Umbilical cord (tissue), 2 donors: ENCODE measurements around the gene PTPRM. TPM values are rescaled to one million over a fixed set of nuclear protein-coding genes. Genes with fewer than 3 reads are reported as not detected.

Source experiments
- DNase-seq: peaks from one replicate; pipeline ENCODE4 v3.0.0-alpha.2; 2015; ENCODE audit warnings: low spot score
- total RNA-seq: library from RNA; depleted of rRNA; stranded (reverse); fragments of >200 nt; gene quantifications from one replicate; pipeline ENCODE4 v1.2.3, GENCODE V29; 2014; ENCODE audit warnings: low replicate concordance; ENCODE audit not compliant: insufficient read depth

The PTPRM gene
- total RNA-seq, 1 donor from 2014 or later: 49.1 TPM

DNA sequence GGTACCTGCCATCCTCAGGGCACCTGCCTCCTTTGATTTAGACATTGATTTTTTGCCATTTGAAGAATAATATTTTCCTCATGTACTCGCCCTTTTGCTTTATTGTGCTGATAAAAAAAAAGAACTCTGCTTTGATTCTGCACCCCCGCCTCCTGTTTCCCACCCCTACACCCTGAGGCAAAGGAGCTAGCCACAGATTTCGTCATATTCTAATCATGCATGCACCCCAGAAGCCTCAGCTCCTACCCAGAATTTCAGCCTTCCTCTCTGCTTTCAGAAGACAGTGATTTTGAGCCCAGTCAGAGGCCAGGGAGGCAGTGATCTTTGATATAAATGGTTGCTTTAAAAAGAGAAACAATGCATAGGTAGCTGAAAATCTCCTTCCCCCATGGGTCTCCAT, 329.0 kb downstream of the PTPRM start:
- DNase-seq: no peak

DNA sequence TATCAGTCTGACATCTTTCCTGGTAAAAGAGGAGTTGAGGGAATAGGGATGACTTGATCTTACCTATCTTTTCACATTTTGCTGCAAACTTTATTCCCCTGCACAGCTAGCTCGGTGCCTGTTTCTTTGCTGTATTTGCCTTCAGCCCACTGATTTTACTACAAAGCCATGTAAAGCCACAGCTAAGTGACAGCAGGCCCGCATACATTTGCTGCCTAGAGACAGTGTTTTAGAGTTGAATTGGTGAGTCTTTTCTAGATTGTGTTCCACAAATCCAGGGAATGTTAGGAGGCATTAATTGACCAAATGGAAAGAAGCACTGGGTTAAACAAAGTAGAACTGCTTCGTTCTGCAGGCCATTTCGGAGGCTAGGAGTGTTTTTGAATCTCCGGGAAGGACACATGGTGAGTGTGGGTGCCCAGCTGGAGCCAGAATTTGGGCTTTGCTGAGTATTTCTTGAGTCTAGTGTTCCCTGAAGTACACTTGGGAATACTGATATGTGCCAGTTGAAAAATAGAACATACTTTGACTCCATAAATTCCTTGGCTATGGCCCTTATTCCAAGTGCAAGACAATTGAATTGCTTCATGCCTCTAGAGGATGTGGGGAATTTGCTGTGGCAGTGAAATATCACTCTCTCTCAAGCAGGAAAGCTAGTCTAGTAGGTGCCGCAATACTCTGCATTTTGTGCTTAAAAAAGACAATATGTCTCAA, 329.8 kb downstream of the PTPRM start:
- no peak for DNase-seq

GRCh38 chr18:7898181-7898580, 331.1 kb downstream of the PTPRM start:
- DNase-seq: no peak

GRCh38 chr18:7899078-7899477, 332.0 kb downstream of the PTPRM start:
- DNase-seq: no peak

DNA sequence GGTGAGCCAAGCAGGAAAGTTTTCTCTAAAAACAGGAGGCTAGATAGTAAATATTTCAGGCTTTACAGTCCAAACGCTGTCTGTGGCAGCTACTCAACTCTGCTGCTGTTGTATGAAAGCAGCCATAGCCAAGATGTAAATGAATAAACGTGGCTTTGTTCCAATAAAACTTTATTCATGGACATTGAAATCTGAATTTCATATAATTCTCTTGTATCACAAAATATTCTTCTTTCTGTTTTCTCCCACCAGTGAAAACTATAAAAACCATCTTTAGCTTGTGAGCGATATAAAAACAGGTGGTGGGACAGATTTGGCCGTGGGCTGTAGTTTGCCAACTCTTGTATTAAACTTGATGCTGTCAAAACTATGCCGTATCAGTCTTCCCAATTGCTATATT, 333.0 kb downstream of the PTPRM start:
- DNase-seq: no peak

GRCh38 chr18:7901657-7902056, 334.5 kb downstream of the PTPRM start:
- no peak for DNase-seq

GRCh38 chr18:7902399-7902839, 335.3 kb downstream of the PTPRM start:
- peak; percentile 74 for DNase-seq

DNA sequence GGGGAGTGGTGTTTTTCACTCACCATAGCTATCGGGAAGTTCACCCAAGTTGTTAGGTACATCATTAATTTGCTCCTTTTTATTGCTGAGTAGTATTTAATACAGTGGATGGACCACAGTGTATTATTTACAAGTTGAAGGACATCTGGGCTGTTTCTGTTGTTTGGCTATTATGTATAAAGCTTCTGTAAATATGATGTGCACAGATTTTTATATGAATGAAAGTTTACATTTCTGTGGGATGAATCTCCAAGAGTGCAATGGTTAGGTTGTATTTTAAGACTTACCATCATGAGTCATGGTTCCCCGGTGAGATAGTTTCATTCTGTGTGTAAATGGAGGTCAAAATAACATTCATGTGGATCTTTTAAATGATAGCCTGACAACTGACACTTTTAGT, 337.4 kb downstream of the PTPRM start:
- DNase-seq: no peak

GRCh38 chr18:7908681-7909299, 341.7 kb downstream of the PTPRM start:
- DNase-seq: no peak

DNA sequence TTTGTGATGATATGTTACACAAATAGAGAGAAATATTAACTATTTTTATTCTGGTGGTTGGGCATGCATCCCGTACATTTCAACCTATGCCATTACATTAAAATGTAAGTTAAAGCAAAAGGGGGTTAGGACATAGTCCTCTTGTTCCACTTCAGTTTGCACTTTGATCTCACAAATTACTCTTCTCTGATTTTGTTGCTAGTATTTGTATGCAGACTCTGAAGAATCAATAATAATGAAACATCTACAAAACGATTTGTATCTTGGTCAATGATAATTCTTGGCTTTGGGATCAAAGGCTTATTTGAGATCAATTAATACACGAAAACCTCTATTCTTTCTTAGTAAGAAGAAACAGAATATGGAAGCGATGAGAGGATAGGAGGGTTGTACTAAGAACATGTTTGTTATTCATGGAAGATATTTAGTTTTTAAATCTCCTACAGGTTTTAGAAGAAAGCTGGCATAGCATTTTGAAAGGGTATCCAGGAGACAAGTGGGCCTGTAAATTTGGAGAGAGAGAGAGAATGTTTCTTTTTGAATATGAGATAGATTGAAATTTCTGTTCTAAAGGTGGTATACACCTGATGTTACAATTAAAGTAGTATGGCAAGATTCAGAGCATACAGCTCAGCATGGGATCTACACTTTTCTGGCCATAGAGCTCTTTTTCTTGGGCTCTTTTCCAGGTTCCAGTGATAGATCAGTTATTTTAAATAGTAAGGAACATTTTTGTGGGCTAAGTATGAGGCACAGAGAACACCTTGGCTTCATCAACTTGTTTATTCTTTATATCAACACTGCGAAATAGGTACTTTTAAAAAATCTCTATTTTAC, 347.9 kb downstream of the PTPRM start:
- no peak for DNase-seq

DNA sequence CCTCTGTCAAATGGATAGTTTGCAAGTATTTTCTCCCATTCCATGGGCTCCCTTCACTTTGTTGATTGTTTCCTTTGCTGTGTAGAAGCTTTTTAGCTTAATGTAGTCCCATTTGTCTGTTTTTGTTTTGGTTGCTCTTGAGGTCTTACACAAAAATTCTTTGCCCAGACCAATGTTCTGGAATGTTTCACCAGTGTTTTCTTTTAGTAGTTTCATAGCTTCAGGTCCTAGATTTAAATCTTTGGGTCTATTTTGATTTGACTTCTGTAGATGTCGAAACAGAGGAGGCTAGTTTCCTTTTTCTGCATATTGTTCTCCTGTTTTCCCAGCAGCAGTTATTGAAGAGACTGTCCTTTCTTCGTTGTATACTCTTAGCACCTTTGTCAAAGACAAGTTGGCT, 351.6 kb downstream of the PTPRM start:
- DNase-seq: no peak

DNA sequence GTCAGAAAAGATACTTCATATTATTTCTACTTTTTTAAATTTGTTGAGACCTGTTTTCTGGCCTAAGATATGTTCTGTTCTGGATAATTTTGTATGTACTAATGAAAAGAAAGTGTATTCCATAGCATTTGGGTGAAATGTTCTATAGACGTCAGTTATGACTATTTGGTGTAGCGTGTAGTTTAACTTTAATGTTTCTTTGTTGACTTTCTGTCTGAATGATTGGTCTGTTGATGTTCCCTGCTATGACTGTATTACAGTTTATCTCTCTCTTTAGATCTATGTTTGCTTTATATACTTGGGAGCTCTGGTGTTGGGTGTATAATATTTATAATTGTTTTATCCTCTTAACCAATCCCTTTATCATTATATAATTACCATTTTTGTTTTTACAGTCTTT, 352.4 kb downstream of the PTPRM start:
- DNase-seq: no peak

DNA sequence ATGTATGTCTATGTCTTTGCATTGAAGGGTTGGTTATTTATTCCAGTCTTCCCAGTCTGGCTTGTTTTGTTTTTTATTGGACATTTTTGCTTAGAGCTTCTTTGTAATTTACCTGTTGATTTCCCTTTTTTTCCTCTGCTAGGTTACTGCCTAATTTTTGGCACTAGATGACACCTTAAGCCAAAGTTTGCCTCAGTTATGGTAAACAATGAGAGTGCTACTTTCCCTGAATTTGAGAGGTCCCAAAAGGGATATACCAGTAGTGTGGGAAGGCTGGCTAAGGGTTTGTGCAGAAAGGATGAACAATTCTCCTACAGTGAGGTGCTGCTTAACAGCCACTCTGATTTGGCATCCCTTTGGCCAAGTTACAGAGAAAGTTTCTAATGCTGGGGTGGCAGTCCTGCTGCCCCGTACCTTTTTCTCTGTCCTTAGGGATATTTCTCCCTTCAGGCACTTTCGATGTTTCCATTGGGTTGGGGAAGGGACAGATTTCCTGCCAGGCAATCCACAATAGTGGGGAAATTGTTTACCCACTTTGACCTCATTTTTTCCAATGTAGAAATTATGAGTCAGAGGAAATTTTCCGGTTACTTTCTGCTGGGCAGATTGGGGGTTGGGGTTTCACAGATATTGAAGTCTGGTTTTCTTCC, 354.9 kb downstream of the PTPRM start:
- peak; percentile 5 for DNase-seq

DNA sequence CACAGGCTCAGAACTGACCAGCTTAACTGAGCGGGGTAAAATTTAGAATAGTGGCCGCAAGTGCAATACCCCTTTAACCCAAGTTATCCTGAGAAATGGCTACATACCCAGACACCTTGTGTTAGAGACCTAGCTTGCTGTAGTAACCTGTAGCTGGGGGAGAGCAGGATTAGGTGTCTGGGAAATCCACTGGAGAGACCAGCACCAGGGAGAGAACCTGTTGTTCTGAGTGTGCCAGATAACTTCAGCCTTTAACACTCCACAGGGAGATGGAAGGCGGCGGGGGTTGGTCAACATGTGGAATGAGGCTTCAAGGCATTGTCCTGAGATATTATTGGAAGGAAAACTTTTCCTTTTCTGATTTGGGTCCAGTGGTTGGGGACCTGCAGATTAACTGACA, 356.0 kb downstream of the PTPRM start:
- no peak for DNase-seq

DNA sequence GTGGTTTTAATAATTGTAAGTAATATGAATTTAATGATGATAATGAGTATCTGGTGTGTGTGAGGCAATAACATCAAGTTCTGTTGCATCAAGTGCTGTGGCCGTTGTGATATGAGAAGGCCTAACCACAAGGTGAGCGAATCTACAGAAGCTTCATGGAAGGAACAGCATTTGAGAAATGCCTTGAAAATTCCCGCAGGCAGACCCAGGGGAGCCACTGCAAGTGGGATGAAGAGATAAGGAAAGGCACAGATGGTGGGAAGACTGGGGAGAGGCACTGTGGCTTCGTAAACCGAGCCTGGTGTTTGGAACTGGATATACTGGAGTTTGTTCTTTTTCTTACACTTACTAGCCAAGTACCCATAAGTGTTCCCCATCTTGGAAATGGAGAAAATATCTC, 357.5 kb downstream of the PTPRM start:
- no peak for DNase-seq

DNA sequence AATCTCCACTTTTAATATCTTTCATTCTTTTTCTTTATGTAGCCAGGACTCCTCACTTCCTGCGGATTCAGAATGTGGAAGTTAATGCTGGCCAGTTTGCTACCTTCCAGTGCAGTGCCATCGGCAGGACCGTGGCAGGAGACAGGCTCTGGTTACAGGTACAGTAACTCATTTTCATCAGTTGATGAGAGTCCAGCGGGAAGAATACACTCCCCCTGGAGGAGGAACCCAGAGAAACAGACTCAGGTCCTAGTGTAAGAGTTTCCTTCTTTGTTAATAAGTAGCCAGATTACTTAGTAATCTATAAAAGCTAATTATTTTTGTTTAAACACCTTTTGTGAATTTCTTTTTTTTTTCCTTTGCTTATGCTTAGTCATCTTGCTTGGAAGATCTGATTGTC, 359.4 kb downstream of the PTPRM start:
- DNase-seq: no peak

- no peak for DNase-seq
Observed at GRCh38 chr18:7927119-7927518, 360.0 kb downstream of the PTPRM start.

- no peak for DNase-seq
Observed at GRCh38 chr18:7931763-7932162, 364.6 kb downstream of the PTPRM start.

DNA sequence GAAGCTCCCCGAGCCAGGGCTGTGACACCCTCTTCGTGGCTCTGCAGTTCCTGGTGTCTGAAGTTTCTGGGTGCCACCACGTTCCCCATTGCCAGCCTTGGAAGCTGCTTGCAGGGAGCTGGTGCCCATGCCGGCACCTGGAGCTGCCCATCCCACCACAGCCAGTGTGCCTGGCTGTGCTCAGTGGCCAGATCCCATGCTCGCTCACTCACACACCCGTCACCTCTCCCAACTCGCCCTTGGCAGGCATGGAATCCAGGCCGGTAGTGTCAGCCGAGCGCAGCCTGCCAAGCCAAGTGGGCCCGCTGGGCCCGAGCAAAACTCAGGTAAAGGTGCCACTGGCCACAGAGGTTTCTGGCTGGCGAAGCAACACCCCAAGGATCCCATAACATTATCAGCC, 370.2 kb downstream of the PTPRM start:
- DNase-seq: no peak

GRCh38 chr18:7939521-7939920, 372.4 kb downstream of the PTPRM start:
- no peak for DNase-seq

DNA sequence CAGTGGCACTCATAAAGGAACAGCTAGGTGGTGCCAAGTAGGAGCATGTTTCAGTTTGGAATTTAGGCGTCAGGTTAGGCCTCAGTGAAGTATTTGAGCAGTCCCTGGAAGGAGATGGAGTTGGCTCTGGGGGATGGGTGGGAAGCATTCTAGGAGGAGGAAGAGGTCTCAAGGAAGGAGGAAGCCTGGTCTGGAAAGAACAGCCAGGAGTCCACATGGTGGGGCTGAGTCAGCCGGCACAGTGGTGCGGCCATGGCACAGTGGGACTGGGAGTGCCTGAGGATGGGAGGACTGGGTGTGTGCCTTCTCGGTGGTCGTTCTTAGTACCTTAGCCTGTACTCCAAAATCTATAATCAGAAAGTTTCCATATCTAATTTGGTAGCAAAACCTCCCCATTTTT, 373.3 kb downstream of the PTPRM start:
- DNase-seq: no peak

DNA sequence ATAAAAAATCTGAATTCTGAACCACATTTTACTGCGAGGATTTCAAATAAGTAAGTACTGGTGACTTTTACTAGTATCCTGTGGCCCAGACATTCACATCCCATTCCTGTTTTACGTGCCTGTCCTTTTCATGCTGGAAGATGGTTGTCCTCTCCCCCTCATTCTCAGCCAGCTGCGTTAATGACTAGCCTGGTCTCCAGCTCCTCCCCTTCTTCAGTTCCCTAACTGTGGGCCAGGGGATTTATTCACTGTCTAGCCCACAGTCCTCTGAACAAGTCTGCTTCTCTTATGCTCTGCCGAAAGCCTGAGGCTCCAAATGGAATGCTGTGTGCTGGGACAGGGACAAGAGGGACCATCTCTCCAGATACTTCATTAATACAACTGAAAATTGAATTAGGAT, 373.9 kb downstream of the PTPRM start:
- no peak for DNase-seq
